ENCODE results near the gene CCL8.

CCL8 gene

GRCh38 chr17:34354637-34355036, 35.4 kb downstream of the CCL8 start:
- DNase-seq (no peak), ATAC-seq (ENCODE audit: insufficient read depth, low read depth) (no peak)
- no peaks in the 10 kb centered on the region for H3K36me3 ChIP-seq (ENCODE audit: insufficient read depth, low read length)
- H4K20me1 ChIP-seq (ENCODE audit: insufficient read depth, low read length) = no peaks in the 10 kb centered on the region
- H3K9ac ChIP-seq (ENCODE audit: low read depth, low read length) = no peak overlapping the region
- no peak overlapping the region for H3K4me2 ChIP-seq (ENCODE audit: insufficient read depth, low read length)
- no peaks in the 10 kb centered on the region for H3K79me2 ChIP-seq (ENCODE audit: insufficient read depth, low read length)
- H3K27ac ChIP-seq (ENCODE audit: low read length) = no peak overlapping the region
- TF ChIP-seq CTCF (IDR thresholded peaks at IDR 0.05; ENCODE audit: borderline replicate concordance, extremely low read depth, low read length, poor library complexity, severe bottlenecking) = no peak
- no peaks in the 10 kb centered on the region for H3K9me3 ChIP-seq (ENCODE audit: insufficient read depth, low read length, severe bottlenecking)
- H3K4me1 ChIP-seq (ENCODE audit: insufficient read depth, low read length) = peaks cover 12% of the 10 kb centered on the region
- H3K4me3 ChIP-seq (ENCODE audit: low read depth in 1 of 2, low read length in 2 of 2) = no peak overlapping the region
- no peaks in the 10 kb centered on the region for H3K27me3 ChIP-seq (ENCODE audit: insufficient read depth, low read length, poor library complexity)
- H2AFZ ChIP-seq (ENCODE audit: low read depth, low read length) = no peak overlapping the region

GRCh38 chr17:34356194-34356593, 37.0 kb downstream of the CCL8 start, which contains the start of gene CCL13:
CCL13 (plus strand) TSS chr17:34356480; CDS start chr17:34356527, 47 bp downstream.
- Histone ChIP-seq H2AFZ (ENCODE audit: low read depth, low read length) (no peak within 1 kb of the TSS), H3K4me2 (ENCODE audit: insufficient read depth, low read length) (no peak within 1 kb of the TSS), H3K36me3 (ENCODE audit: insufficient read depth, low read length) (no peaks in the 10 kb centered on the region), H3K27ac (ENCODE audit: low read length) (no peak within 1 kb of the TSS), H3K9me3 (ENCODE audit: insufficient read depth, low read length, severe bottlenecking) (no peaks in the 10 kb centered on the region), H4K20me1 (ENCODE audit: insufficient read depth, low read length) (no peaks in the 10 kb centered on the region), H3K4me3 (ENCODE audit: low read depth in 1 of 2, low read length in 2 of 2) (no peak within 1 kb of the TSS), H3K4me1 (ENCODE audit: insufficient read depth, low read length) (peaks cover 28% of the 10 kb centered on the region), H3K79me2 (ENCODE audit: insufficient read depth, low read length) (no peaks in the 10 kb centered on the region), H3K27me3 (ENCODE audit: insufficient read depth, low read length, poor library complexity) (no peaks in the 10 kb centered on the region), H3K9ac (ENCODE audit: low read depth, low read length) (no peak within 1 kb of the TSS)
- no peak for DNase-seq
- TF ChIP-seq CTCF (IDR thresholded peaks at IDR 0.05; ENCODE audit: borderline replicate concordance, extremely low read depth, low read length, poor library complexity, severe bottlenecking) (no peak), EZH2 (IDR thresholded peaks at IDR 0.05; ENCODE audit: borderline replicate concordance, low read depth, low read length, severe bottlenecking) (no peak)
- no peak for ATAC-seq (ENCODE audit: insufficient read depth, low read depth)

GRCh38 chr17:34357398-34357797, 38.2 kb downstream of the CCL8 start:
- DNase-seq (no peak), ATAC-seq (ENCODE audit: insufficient read depth, low read depth) (no peak)
- TF ChIP-seq EZH2 (IDR thresholded peaks at IDR 0.05; ENCODE audit: borderline replicate concordance, low read depth, low read length, severe bottlenecking) = no peak
- peak; percentile 43 for TF ChIP-seq CTCF (IDR thresholded peaks at IDR 0.05; ENCODE audit: borderline replicate concordance, extremely low read depth, low read length, poor library complexity, severe bottlenecking)
- no peaks in the 10 kb centered on the region for H3K36me3 ChIP-seq (ENCODE audit: insufficient read depth, low read length)
- H3K79me2 ChIP-seq (ENCODE audit: insufficient read depth, low read length) = no peaks in the 10 kb centered on the region
- no peak overlapping the region for H3K4me3 ChIP-seq (ENCODE audit: low read depth in 1 of 2, low read length in 2 of 2)
- H4K20me1 ChIP-seq (ENCODE audit: insufficient read depth, low read length) = no peaks in the 10 kb centered on the region
- no peak overlapping the region for H2AFZ ChIP-seq (ENCODE audit: low read depth, low read length)
- no peaks in the 10 kb centered on the region for H3K9me3 ChIP-seq (ENCODE audit: insufficient read depth, low read length, severe bottlenecking)
- no peaks in the 10 kb centered on the region for H3K27me3 ChIP-seq (ENCODE audit: insufficient read depth, low read length, poor library complexity)
- H3K27ac ChIP-seq (ENCODE audit: low read length) = no peak overlapping the region
- no peak overlapping the region for H3K9ac ChIP-seq (ENCODE audit: low read depth, low read length)
- H3K4me1 ChIP-seq (ENCODE audit: insufficient read depth, low read length) = peaks cover 40% of the 10 kb centered on the region
- H3K4me2 ChIP-seq (ENCODE audit: insufficient read depth, low read length) = no peak overlapping the region

GRCh38 chr17:34358631-34359030, 39.4 kb downstream of the CCL8 start:
- Histone ChIP-seq H3K9me3 (ENCODE audit: insufficient read depth, low read length, severe bottlenecking) (no peaks in the 10 kb centered on the region), H4K20me1 (ENCODE audit: insufficient read depth, low read length) (no peaks in the 10 kb centered on the region)
- ATAC-seq (ENCODE audit: insufficient read depth, low read depth) = no peak

More at GRCh38 chr17:34358631-34359030, 39.4 kb downstream of the CCL8 start:
- H3K79me2 ChIP-seq (ENCODE audit: insufficient read depth, low read length) = no peaks in the 10 kb centered on the region
- no peak overlapping the region for H3K4me2 ChIP-seq (ENCODE audit: insufficient read depth, low read length)
- H3K4me1 ChIP-seq (ENCODE audit: insufficient read depth, low read length) = peaks cover 52% of the 10 kb centered on the region
- H3K9ac ChIP-seq (ENCODE audit: low read depth, low read length) = no peak overlapping the region
- TF ChIP-seq CTCF (IDR thresholded peaks at IDR 0.05; ENCODE audit: borderline replicate concordance, extremely low read depth, low read length, poor library complexity, severe bottlenecking) = no peak
- peak overlapping the region; percentile 99 for H3K27ac ChIP-seq (ENCODE audit: low read length)
- no peaks in the 10 kb centered on the region for H3K36me3 ChIP-seq (ENCODE audit: insufficient read depth, low read length)
- H2AFZ ChIP-seq (ENCODE audit: low read depth, low read length) = no peak overlapping the region
- no peak for DNase-seq
- H3K4me3 ChIP-seq (ENCODE audit: low read depth in 1 of 2, low read length in 2 of 2) = no peak overlapping the region
- no peaks in the 10 kb centered on the region for H3K27me3 ChIP-seq (ENCODE audit: insufficient read depth, low read length, poor library complexity)

Measured in DND-41 (cell line).